ENCODE results near the gene JPH4. TPM values are rescaled to one million over a fixed set of nuclear protein-coding genes. Genes with fewer than 3 reads are reported as not detected.

Gene JPH4
- total RNA-seq, 2 donors from 2014 or later, result 0.07 TPM; not detected in 1

- DNase-seq (ENCODE audit: low spot score) (no peak), ATAC-seq (no peak)
- Mint-ChIP-seq H3K27ac (no peak overlapping the region), H3K9me3 (no peaks in the 10 kb centered on the region), H3K4me1 (ENCODE audit: low read depth in 2 of 2) (peaks cover 6 to 7% of the 10 kb centered on the region in 2 donors), H3K4me3 (no peak overlapping the region), H3K36me3 (no peaks in the 10 kb centered on the region), H3K27me3 (no peaks in the 10 kb centered on the region)
Observed at GRCh38 chr14:23548351-23549318, 30.0 kb downstream of the JPH4 start.

GRCh38 chr14:23547924-23548323 is 30.7 kb downstream of the JPH4 start:
- no peak overlapping the region for H3K27ac Mint-ChIP-seq
- H3K4me3 Mint-ChIP-seq, result no peak overlapping the region

GRCh38 chr14:23546450-23547035 is 32.0 kb downstream of the JPH4 start:
- ATAC-seq (no peak), DNase-seq (ENCODE audit: low spot score) (no peak)
- no peaks in the 10 kb centered on the region for H3K27me3 Mint-ChIP-seq
- H3K9me3 Mint-ChIP-seq, result no peaks in the 10 kb centered on the region
- no peak overlapping the region for H3K4me3 Mint-ChIP-seq
- H3K4me1 Mint-ChIP-seq (ENCODE audit: low read depth in 2 of 2), result peaks cover 0 to 4% of the 10 kb centered on the region in 2 donors
- H3K27ac Mint-ChIP-seq, result no peak overlapping the region
- no peaks in the 10 kb centered on the region for H3K36me3 Mint-ChIP-seq

More at GRCh38 chr14:23547924-23548323, 30.7 kb downstream of the JPH4 start:
- no peaks in the 10 kb centered on the region for H3K27me3 Mint-ChIP-seq
- ATAC-seq (no peak), DNase-seq (ENCODE audit: low spot score) (no peak)
- no peaks in the 10 kb centered on the region for H3K9me3 Mint-ChIP-seq
- peaks cover 6 to 7% of the 10 kb centered on the region in 2 donors for H3K4me1 Mint-ChIP-seq (ENCODE audit: low read depth in 2 of 2)
- H3K36me3 Mint-ChIP-seq, result no peaks in the 10 kb centered on the region

GRCh38 chr14:23545740-23546365 is 32.7 kb downstream of the JPH4 start:
- Mint-ChIP-seq H3K27ac (no peak overlapping the region), H3K36me3 (no peaks in the 10 kb centered on the region), H3K27me3 (no peaks in the 10 kb centered on the region), H3K9me3 (no peaks in the 10 kb centered on the region), H3K4me1 (ENCODE audit: low read depth in 2 of 2) (peaks cover 0 to 4% of the 10 kb centered on the region in 2 donors), H3K4me3 (no peak overlapping the region)
- no peak for ATAC-seq
- DNase-seq (ENCODE audit: low spot score), result no peak

DNA sequence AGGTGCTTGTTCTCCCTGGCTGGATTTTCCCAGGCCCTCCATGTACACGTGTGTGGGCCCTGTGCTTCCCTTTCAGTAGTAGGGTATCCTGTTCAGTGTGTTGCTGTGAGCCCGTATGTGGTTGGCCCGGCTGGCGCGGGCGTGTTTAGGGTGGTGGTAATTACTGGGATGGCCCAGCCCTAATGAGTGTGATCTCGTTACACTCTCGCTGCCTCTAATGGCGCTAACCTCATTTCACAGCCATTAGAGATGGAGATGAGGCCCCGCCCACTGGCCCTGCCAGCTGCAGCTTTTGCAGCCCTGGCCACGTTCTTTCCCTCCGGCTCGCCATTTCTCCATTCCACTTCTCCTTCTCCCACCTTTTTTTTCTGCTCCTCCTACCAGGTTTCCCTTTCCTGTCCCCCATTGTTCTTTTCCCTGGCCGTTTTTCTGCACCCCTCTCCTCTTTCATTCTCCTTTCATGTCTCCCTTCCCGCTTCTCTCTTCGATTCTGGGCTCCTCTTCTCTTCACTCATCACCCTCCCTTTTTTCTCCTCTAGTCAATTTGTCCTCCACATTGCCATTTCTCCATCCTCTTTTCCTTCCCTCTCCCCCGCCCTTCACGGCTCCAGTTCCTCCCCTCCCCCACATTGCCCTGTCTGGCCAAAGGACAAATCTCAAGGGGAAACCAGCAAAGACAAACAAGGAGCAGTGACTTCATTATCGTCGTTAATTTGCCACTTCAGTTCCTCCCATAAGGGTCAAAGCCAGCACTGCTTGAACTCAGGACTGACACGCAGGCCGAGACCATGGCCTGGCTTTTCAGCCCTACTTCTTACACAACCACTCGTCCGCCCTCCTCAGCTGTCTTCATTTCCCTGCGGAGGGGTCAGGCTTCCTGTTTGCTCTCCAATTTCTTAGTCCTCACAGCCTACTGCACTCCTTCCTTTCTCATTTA is 33.8 kb downstream of the JPH4 start:
- Mint-ChIP-seq H3K27me3 (no peaks in the 10 kb centered on the region), H3K36me3 (no peaks in the 10 kb centered on the region), H3K9me3 (no peaks in the 10 kb centered on the region), H3K4me1 (ENCODE audit: low read depth in 2 of 2) (peaks cover 0 to 4% of the 10 kb centered on the region in 2 donors), H3K4me3 (no peak overlapping the region), H3K27ac (no peak overlapping the region)
- ATAC-seq, result no peak
- no peak for DNase-seq (ENCODE audit: low spot score)

GRCh38 chr14:23543403-23543802 is 35.2 kb downstream of the JPH4 start:
- DNase-seq (ENCODE audit: low spot score), result no peak
- H3K27me3 Mint-ChIP-seq, result no peaks in the 10 kb centered on the region
- no peak overlapping the region for H3K4me3 Mint-ChIP-seq
- peaks cover 0 to 6% of the 10 kb centered on the region in 2 donors for H3K4me1 Mint-ChIP-seq (ENCODE audit: low read depth in 2 of 2)
- no peaks in the 10 kb centered on the region for H3K9me3 Mint-ChIP-seq
- no peaks in the 10 kb centered on the region for H3K36me3 Mint-ChIP-seq
- no peak for ATAC-seq
- no peak overlapping the region for H3K27ac Mint-ChIP-seq

- Mint-ChIP-seq H3K9me3 (no peaks in the 10 kb centered on the region), H3K4me1 (ENCODE audit: low read depth in 2 of 2) (peaks cover 0 to 6% of the 10 kb centered on the region in 2 donors), H3K27me3 (no peaks in the 10 kb centered on the region), H3K36me3 (no peaks in the 10 kb centered on the region), H3K4me3 (no peak overlapping the region), H3K27ac (no peak overlapping the region)
- no peak for DNase-seq (ENCODE audit: low spot score)
- ATAC-seq, result no peak
Observed at GRCh38 chr14:23542261-23542660, 36.3 kb downstream of the JPH4 start.

DNA sequence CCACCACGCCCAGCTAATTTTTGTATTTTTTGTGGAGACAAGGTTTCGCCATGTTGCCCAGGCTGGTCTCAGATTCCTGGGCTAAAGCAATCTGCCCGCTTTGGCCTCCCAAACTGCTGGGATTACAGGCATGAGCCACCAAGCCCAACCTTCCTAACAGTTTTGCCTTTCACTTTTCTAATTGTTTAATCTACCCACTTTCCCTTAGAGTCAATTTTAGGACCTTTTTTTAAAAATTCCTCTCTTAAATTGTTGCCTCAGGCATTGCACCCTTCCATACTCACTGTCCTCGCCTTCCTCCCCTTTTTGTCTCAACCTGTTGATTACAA is 38.5 kb downstream of the JPH4 start:
- H3K36me3 Mint-ChIP-seq, result no peaks in the 10 kb centered on the region
- peaks cover 0 to 2% of the 10 kb centered on the region in 2 donors for H3K4me1 Mint-ChIP-seq (ENCODE audit: low read depth in 2 of 2)
- no peaks in the 10 kb centered on the region for H3K9me3 Mint-ChIP-seq
- no peak for DNase-seq (ENCODE audit: low spot score)
- no peak for ATAC-seq
- no peaks in the 10 kb centered on the region for H3K27me3 Mint-ChIP-seq
- H3K27ac Mint-ChIP-seq, result no peak overlapping the region
- H3K4me3 Mint-ChIP-seq, result no peak overlapping the region

DNA sequence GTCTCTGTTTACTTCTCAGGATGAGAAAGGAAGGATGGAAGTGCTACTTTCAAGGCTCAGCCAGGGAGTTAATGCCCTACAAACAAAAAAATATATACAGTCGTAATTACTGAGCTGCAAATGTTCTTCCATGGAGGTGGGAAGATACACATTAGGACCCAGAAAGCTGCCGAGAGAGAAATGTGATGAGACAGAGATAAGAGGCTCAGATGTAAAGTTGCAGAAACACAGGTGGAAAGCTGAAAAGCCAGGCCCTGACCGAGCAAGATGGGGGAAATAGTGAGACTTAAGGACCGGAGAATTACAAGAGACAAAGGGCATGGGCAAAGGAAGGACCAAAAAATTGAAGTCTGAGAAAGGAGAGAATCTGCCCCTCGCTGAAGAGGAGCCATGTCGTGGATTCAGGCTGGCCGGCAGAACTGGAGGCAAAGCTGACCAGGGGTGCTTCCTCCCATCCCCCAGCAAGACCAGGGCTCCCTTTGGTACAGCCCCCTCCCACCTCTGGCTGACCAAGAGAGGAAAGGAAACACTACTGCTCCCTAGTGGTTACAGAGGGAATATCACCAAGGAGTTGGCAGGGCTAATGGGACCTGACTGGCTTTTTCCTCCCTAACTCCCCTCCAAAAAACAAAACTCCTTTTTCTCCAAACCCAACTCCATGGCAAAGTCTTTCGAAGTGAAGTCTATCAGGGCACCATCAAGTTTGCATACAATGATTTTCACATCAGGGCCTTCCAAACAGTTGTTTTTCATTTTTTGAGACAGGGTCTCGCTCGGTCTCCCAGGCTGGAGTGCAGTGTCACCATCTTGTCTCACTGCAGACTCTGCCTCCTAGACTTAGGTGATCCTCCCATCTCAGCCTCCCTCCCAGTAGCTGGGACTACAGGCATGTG is 39.1 kb downstream of the JPH4 start:
- peak; percentile 69 to 78 for ATAC-seq
- H3K9me3 Mint-ChIP-seq, result no peaks in the 10 kb centered on the region
- no peak overlapping the region for H3K4me3 Mint-ChIP-seq
- DNase-seq (ENCODE audit: low spot score), result no peak
- H3K27ac Mint-ChIP-seq, result no peak overlapping the region
- peaks cover 0 to 2% of the 10 kb centered on the region in 2 donors for H3K4me1 Mint-ChIP-seq (ENCODE audit: low read depth in 2 of 2)
- no peaks in the 10 kb centered on the region for H3K36me3 Mint-ChIP-seq
- H3K27me3 Mint-ChIP-seq, result no peaks in the 10 kb centered on the region

DNA sequence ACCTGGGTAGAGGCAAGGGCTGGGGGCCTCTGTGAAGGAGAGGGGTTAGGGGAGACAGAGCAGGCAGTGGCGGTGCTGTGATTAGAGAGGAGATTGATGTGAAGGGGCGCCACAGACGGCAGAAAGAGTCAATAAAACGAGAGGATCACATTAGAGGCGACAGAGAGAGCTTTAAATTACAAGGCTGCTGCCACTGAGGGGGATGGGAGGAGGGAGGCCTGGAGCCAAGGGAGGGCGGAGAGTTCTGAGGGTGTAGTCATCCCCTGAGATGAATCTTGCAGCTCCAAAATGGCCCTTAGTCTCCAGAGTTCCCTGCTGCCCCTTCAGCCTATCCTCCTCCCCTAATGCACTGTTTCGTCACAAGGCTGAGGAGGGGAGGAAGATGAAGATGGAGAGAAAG is 39.8 kb downstream of the JPH4 start:
- Mint-ChIP-seq H3K36me3 (no peaks in the 10 kb centered on the region), H3K27me3 (no peaks in the 10 kb centered on the region), H3K4me1 (ENCODE audit: low read depth in 2 of 2) (peaks cover 0 to 2% of the 10 kb centered on the region in 2 donors), H3K4me3 (no peak overlapping the region), H3K27ac (no peak overlapping the region), H3K9me3 (no peaks in the 10 kb centered on the region)
- DNase-seq (ENCODE audit: low spot score) (no peak), ATAC-seq (no peak)

DNA sequence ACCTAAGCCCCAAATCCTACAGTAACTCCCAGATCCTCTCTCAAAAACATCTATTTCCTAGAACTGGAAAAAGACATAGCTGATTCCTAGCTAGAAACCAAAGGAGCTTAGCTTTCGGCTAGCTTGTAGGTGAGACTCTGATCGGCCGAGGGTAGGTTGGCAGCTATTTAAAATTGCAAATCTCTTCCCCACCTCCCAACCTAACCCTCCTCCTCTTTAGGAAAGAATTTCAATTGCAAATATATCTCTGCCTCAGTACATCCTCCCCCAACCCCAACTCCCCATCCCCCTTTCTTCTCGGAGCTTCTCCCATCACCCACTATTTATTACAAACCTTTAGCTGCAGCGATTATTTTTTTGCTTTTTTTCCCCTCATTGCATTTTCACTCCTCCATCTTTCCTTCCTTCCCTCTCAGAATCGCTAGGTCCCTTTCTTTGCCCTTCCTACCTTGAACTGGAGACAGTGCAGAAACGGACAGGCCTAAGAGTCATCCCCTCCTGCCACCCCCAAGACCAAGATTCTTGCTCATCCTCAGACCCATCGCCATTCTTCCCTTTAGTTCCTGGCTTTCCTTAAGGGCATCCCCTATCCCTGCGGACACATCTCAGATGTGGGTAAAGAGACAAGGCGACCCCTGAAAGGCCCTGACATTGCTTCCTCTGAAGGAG is 40.4 kb downstream of the JPH4 start:
- DNase-seq (ENCODE audit: low spot score) (no peak), ATAC-seq (no peak)
- H3K27me3 Mint-ChIP-seq, result no peaks in the 10 kb centered on the region
- peaks cover 0 to 2% of the 10 kb centered on the region in 2 donors for H3K4me1 Mint-ChIP-seq (ENCODE audit: low read depth in 2 of 2)
- H3K27ac Mint-ChIP-seq, result no peak overlapping the region
- no peak overlapping the region for H3K4me3 Mint-ChIP-seq
- H3K9me3 Mint-ChIP-seq, result no peaks in the 10 kb centered on the region
- no peaks in the 10 kb centered on the region for H3K36me3 Mint-ChIP-seq

DNA sequence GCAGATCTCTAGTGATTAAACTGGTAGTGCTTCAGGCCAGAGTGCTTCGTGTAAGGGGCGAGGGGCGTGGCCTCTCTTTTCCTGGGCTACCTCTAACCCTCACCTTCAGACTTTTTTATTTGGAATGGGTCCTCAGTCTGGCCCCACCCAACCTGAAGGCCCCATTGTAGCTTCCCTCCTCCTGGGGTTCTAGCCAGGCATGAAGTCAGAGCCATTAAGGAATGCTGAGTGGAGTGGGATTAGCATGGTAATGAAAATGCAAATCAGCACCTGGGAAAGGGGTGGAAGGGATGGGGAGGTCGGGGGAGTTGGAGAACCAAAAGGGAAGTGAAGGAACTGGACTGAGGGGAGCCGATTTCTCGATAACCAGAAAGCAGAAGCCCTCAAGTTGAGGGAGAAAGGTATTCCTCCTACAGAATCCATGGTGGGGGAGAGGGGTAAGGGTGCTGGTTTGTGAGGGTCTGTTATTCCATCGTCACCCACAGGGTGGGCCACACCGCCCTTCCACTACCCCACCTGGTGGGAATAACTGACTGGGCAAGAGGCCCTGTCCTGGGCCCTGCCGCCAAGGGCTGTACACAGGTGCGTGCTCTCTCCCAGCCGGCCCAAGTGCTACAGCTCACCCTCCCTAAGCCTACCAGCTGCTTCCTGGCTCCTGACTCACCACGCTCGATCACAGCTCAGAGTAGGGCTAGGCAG is 41.1 kb downstream of the JPH4 start:
- peaks cover 0 to 2% of the 10 kb centered on the region in 2 donors for H3K4me1 Mint-ChIP-seq (ENCODE audit: low read depth in 2 of 2)
- no peak overlapping the region for H3K27ac Mint-ChIP-seq
- no peak for DNase-seq (ENCODE audit: low spot score)
- H3K27me3 Mint-ChIP-seq, result no peaks in the 10 kb centered on the region
- H3K9me3 Mint-ChIP-seq, result no peaks in the 10 kb centered on the region
- H3K4me3 Mint-ChIP-seq, result no peak overlapping the region
- H3K36me3 Mint-ChIP-seq, result no peaks in the 10 kb centered on the region
- peak in 1 of 2 donors; percentile 25 for ATAC-seq

Data from natural killer cell treated with Interleukin-12 subunit alpha and Interleukin-12 subunit beta and Interleukin-15 and Interleukin-18, amount 100 ng/mL, for 72 hours (primary cell).